ENCODE results near the gene TCTN3. TPM values are rescaled to one million over a fixed set of nuclear protein-coding genes. Genes with fewer than 3 reads are reported as not detected.

Gene TCTN3
- total and polyA plus RNA-seq, 2 of the 13 experiments (the other 11 are each of a cell fraction or from before 2014, with no cell fraction given) = 53.3 to 60.0 TPM

GRCh38 chr10:95656291-95657164 is 37.2 kb downstream of the TCTN3 start, which contains the start of gene ALDH18A1 (continued):
- TF ChIP-seq, protein P1, sequence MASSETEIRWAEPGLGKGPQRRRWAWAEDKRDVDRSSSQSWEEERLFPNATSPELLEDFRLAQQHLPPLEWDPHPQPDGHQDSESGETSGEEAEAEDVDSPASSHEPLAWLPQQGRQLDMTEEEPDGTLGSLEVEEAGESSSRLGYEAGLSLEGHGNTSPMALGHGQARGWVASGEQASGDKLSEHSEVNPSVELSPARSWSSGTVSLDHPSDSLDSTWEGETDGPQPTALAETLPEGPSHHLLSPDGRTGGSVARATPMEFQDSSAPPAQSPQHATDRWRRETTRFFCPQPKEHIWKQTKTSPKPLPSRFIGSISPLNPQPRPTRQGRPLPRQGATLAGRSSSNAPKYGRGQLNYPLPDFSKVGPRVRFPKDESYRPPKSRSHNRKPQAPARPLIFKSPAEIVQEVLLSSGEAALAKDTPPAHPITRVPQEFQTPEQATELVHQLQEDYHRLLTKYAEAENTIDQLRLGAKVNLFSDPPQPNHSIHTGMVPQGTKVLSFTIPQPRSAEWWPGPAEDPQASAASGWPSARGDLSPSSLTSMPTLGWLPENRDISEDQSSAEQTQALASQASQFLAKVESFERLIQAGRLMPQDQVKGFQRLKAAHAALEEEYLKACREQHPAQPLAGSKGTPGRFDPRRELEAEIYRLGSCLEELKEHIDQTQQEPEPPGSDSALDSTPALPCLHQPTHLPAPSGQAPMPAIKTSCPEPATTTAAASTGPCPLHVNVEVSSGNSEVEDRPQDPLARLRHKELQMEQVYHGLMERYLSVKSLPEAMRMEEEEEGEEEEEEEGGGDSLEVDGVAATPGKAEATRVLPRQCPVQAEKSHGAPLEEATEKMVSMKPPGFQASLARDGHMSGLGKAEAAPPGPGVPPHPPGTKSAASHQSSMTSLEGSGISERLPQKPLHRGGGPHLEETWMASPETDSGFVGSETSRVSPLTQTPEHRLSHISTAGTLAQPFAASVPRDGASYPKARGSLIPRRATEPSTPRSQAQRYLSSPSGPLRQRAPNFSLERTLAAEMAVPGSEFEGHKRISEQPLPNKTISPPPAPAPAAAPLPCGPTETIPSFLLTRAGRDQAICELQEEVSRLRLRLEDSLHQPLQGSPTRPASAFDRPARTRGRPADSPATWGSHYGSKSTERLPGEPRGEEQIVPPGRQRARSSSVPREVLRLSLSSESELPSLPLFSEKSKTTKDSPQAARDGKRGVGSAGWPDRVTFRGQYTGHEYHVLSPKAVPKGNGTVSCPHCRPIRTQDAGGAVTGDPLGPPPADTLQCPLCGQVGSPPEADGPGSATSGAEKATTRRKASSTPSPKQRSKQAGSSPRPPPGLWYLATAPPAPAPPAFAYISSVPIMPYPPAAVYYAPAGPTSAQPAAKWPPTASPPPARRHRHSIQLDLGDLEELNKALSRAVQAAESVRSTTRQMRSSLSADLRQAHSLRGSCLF (CRISPR knock-in tag; IDR thresholded peaks at IDR 0.05; ENCODE audit: borderline replicate concordance) = no peak
- no peak for TF ChIP-seq SNAI1 (CRISPR knock-in tag; IDR thresholded peaks at IDR 0.05; ENCODE audit: borderline replicate concordance)
- TF ChIP-seq, protein P2, sequence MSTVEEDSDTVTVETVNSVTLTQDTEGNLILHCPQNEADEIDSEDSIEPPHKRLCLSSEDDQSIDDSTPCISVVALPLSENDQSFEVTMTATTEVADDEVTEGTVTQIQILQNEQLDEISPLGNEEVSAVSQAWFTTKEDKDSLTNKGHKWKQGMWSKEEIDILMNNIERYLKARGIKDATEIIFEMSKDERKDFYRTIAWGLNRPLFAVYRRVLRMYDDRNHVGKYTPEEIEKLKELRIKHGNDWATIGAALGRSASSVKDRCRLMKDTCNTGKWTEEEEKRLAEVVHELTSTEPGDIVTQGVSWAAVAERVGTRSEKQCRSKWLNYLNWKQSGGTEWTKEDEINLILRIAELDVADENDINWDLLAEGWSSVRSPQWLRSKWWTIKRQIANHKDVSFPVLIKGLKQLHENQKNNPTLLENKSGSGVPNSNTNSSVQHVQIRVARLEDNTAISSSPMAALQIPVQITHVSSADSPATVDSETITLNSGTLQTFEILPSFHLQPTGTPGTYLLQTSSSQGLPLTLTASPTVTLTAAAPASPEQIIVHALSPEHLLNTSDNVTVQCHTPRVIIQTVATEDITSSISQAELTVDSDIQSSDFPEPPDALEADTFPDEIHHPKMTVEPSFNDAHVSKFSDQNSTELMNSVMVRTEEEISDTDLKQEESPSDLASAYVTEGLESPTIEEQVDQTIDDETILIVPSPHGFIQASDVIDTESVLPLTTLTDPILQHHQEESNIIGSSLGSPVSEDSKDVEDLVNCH (CRISPR knock-in tag; IDR thresholded peaks at IDR 0.05) = no peak
- peak; percentile 88 for TF ChIP-seq PRDM10 (CRISPR knock-in tag; IDR thresholded peaks at IDR 0.05; ENCODE audit: low read depth)
- peak; percentile 95 for TF ChIP-seq KAT7 (CRISPR knock-in tag; IDR thresholded peaks at IDR 0.05; ENCODE audit: borderline replicate concordance)
- TF ChIP-seq ESRRA (CRISPR knock-in tag; IDR thresholded peaks at IDR 0.05; ENCODE audit: low read depth) = 0 out of 2 replicates have a peak, but pooled peaks have one; percentile 45
- TF ChIP-seq ZSCAN25 (CRISPR knock-in tag; IDR thresholded peaks at IDR 0.05) = peak; percentile 60; the same call in 1 of the 2 replicates
- no peak for TF ChIP-seq ZMYM2 (CRISPR knock-in tag; IDR thresholded peaks at IDR 0.05)
- 0 out of 2 replicates have a peak, but pooled peaks have one; percentile 71 for TF ChIP-seq ZNF678 (CRISPR knock-in tag; IDR thresholded peaks at IDR 0.05)
- TF ChIP-seq ZMAT5 (CRISPR knock-in tag; IDR thresholded peaks at IDR 0.05; ENCODE audit: borderline replicate concordance, low read depth) = no peak
- peak; percentile 92 for TF ChIP-seq ZFX (CRISPR knock-in tag; IDR thresholded peaks at IDR 0.05; ENCODE audit: low read depth)
- TF ChIP-seq ZBTB21 (CRISPR knock-in tag; IDR thresholded peaks at IDR 0.05) = peak; percentile 80
- TF ChIP-seq ZNF672 (CRISPR knock-in tag; IDR thresholded peaks at IDR 0.05) = no peak
- no peak; the same call in 1 of the 2 replicates for TF ChIP-seq ZNF589 (CRISPR knock-in tag; conservative IDR thresholded peaks at IDR 0.05)
- TF ChIP-seq THAP11 (CRISPR knock-in tag; IDR thresholded peaks at IDR 0.05) = peak; percentile 48
- TF ChIP-seq, protein P3, sequence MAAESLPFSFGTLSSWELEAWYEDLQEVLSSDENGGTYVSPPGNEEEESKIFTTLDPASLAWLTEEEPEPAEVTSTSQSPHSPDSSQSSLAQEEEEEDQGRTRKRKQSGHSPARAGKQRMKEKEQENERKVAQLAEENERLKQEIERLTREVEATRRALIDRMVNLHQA (CRISPR knock-in tag; IDR thresholded peaks at IDR 0.05) = no peak
- 0 out of 2 replicates have a peak, but pooled peaks have one; percentile 37 for TF ChIP-seq TGIF2 (CRISPR knock-in tag; IDR thresholded peaks at IDR 0.05)

Measured in HepG2 (cell line).